CD14-positive monocyte (primary cell): ENCODE measurements around the gene FSHR. TPM values are rescaled to one million over a fixed set of nuclear protein-coding genes. Genes with fewer than 3 reads are reported as not detected.

Experiments used
- DNase-seq, 3 donors: peaks; one replicate each; pipeline ENCODE4 v3.0.0-alpha.2; 2011 to 2022
- H2AFZ ChIP-seq: 2 replicates; pipeline ENCODE4 v1.6.0; 2012; ENCODE audit warnings: mild to moderate bottlenecking, low read depth, low read length, inconsistent platforms; ENCODE audit not compliant: insufficient read depth, poor library complexity, severe bottlenecking
- H3K27ac ChIP-seq, 2 donors: 1 replicate in 1 of 2; 2 replicates in 1 of 2; pipeline ENCODE4 v1.5.1; 2012 to 2013; ENCODE audit warnings: low read length in 2 of 2, control low read depth in 1 of 2, inconsistent platforms in 1 of 2, low read depth in 1 of 2, mild to moderate bottlenecking in 1 of 2
- H3K27me3 ChIP-seq, 2 donors: one replicate each; pipeline versions ENCODE4 v1.6.0 to v1.6.1; 2011 to 2013; ENCODE audit warnings: low read length in 2 of 2; ENCODE audit not compliant: control insufficient read depth in 2 of 2, insufficient read depth in 2 of 2
- H3K36me3 ChIP-seq, 2 donors: replicated peaks in 1 of 2; 1 replicate in 1 of 2; 2 replicates in 1 of 2; pipeline versions ENCODE4 v1.5.1 to v1.6.1; 2012 to 2013; ENCODE audit warnings: low read length in 2 of 2, control low read depth in 1 of 2, inconsistent platforms in 1 of 2, mild to moderate bottlenecking in 1 of 2; ENCODE audit not compliant: insufficient read depth in 2 of 2, control insufficient read depth in 1 of 2
- H3K4me1 ChIP-seq, 2 donors: 1 replicate in 1 of 2; 2 replicates in 1 of 2; pipeline versions ENCODE4 v1.5.1 to v1.6.1; 2012 to 2013; ENCODE audit warnings: low read length in 2 of 2, control low read depth in 1 of 2, inconsistent platforms in 1 of 2, mild to moderate bottlenecking in 1 of 2, moderate library complexity in 1 of 2; ENCODE audit not compliant: insufficient read depth in 2 of 2, control insufficient read depth in 1 of 2
- H3K4me2 ChIP-seq: replicated peaks from 2 replicates; pipeline ENCODE3; 2012; ENCODE audit warnings: low read length, moderate library complexity, mild to moderate bottlenecking; ENCODE audit not compliant: poor library complexity, severe bottlenecking; ENCODE audit errors: extremely low read depth
- H3K4me3 ChIP-seq, 3 experiments: fragments of 200-600 bp in 1 of 3; sonication (generic) in 1 of 3; replicated peaks in 1 of 3; 1 replicate in 2 of 3; 2 replicates in 1 of 3; pipeline ENCODE4 v1.5.1; 2011 to 2013; ENCODE audit warnings: low read length in 3 of 3, mild to moderate bottlenecking in 3 of 3, control low read depth in 2 of 3, low read depth in 2 of 3, inconsistent platforms in 1 of 3, moderate library complexity in 1 of 3
- H3K79me2 ChIP-seq: 2 replicates; pipeline ENCODE4 v1.6.0; 2012; ENCODE audit warnings: mild to moderate bottlenecking, control low read depth, inconsistent platforms, low read length, moderate library complexity; ENCODE audit not compliant: insufficient read depth
- H3K9ac ChIP-seq: 2 replicates; pipeline ENCODE4 v1.6.0; 2017; ENCODE audit warnings: low read length, mild to moderate bottlenecking; ENCODE audit not compliant: insufficient read depth, poor library complexity, severe bottlenecking
- H3K9me3 ChIP-seq, 2 donors: replicated peaks in 1 of 2; 1 replicate in 1 of 2; 2 replicates in 1 of 2; pipeline versions ENCODE4 v1.5.1 to v1.6.1; 2012 to 2013; ENCODE audit warnings: low read length in 2 of 2, control low read depth in 1 of 2; ENCODE audit not compliant: control insufficient read depth in 1 of 2, insufficient read depth in 1 of 2
- H4K20me1 ChIP-seq: 2 replicates; pipeline ENCODE4 v1.6.0; 2012; ENCODE audit warnings: mild to moderate bottlenecking, low read length, control low read depth, moderate library complexity; ENCODE audit not compliant: insufficient read depth
- H3K27ac Mint-ChIP-seq, 7 donors: one replicate each; pipeline ENCODE4 v1.8.0; 2020; ENCODE audit warnings: mild to moderate bottlenecking in 7 of 7, mixed read lengths in 7 of 7, moderate library complexity in 6 of 7, inconsistent platforms in 2 of 7
- H3K27me3 Mint-ChIP-seq, 3 donors: one replicate each; pipeline ENCODE4 v1.8.0; 2021 to 2022; ENCODE audit warnings: low read depth in 3 of 3, mild to moderate bottlenecking in 3 of 3, mixed read lengths in 3 of 3, moderate library complexity in 3 of 3, inconsistent platforms in 1 of 3
- H3K36me3 Mint-ChIP-seq, 2 donors: one replicate each; pipeline ENCODE4 v1.8.0; 2020; ENCODE audit warnings: mixed read lengths in 2 of 2, inconsistent platforms in 1 of 2, mild to moderate bottlenecking in 1 of 2
- H3K4me1 Mint-ChIP-seq: one replicate; pipeline ENCODE4 v1.8.0; 2020; ENCODE audit warnings: mild to moderate bottlenecking, mixed read lengths
- H3K4me3 Mint-ChIP-seq, 2 donors: one replicate each; pipeline ENCODE4 v1.8.0; 2020; ENCODE audit warnings: mild to moderate bottlenecking in 2 of 2, mixed read lengths in 2 of 2, moderate library complexity in 1 of 2
- H3K9me3 Mint-ChIP-seq, 7 donors: one replicate each; pipeline ENCODE4 v1.8.0; 2020 to 2022; ENCODE audit warnings: mixed read lengths in 7 of 7, mild to moderate bottlenecking in 6 of 7, moderate library complexity in 6 of 7, inconsistent platforms in 2 of 7
- CTCF ChIP-seq: fragments of 200-600 bp; IDR thresholded peaks from one replicate; pipeline ENCODE4 v1.8.0; 2022; ENCODE audit warnings: antibody characterized with exemption, mild to moderate bottlenecking
- WGBS: methylation state at CpG from one replicate; pipeline ENCODE4 v1.1.5; 2013; ENCODE audit warnings: missing lambda C conversion rate; ENCODE audit not compliant: insufficient coverage; 5-methylcytosine and 5-hydroxymethylcytosine counted together
- intact Hi-C, 2 donors: fragments of 100-400 bp; cut with micrococcal nuclease; formaldehyde crosslinking; loops; one replicate each; pipeline versions ENCODE4 v1.15.0 to v1.15.1; 2023
- polyA plus RNA-seq, 3 donors: library from polyadenylated mRNA; depleted of rRNA in 1 of 3; unstranded in 2 of 3; stranded (reverse) in 1 of 3; fragments of 300-500 nt in 2 of 3; fragments of >200 nt in 1 of 3; fragmentation: Illumina TruSeq in 2 of 3; gene quantifications; 1 replicate in 2 of 3; 2 replicates in 1 of 3; pipeline ENCODE4 v1.2.3, GENCODE V29; 2012 to 2021

The FSHR gene
- polyA plus RNA-seq, 3 donors = not detected

GRCh38 chr2:48979691-48980090 is 174.6 kb downstream of the FSHR start:
- TF ChIP-seq CTCF = no peak
- no peaks in the 10 kb centered on the region for H3K36me3 ChIP-seq
- no peak for DNase-seq
- no peak overlapping the region for H3K4me3 ChIP-seq
- H3K9me3 ChIP-seq = no peaks in the 10 kb centered on the region
- whole genome bisulfite sequencing = no CpG with 5 or more reads among the region's 4 CpGs
- H3K4me1 Mint-ChIP-seq = no peaks in the 10 kb centered on the region
- H3K27me3 ChIP-seq = no peaks in the 10 kb centered on the region
- H3K36me3 Mint-ChIP-seq = no peaks in the 10 kb centered on the region
- H3K27me3 Mint-ChIP-seq = no peaks in the 10 kb centered on the region
- no peaks in the 10 kb centered on the region for H3K79me2 ChIP-seq
- no peaks in the 10 kb centered on the region for H4K20me1 ChIP-seq
- H3K4me1 ChIP-seq = no peaks in the 10 kb centered on the region
- H2AFZ ChIP-seq = no peak overlapping the region
- H3K4me3 Mint-ChIP-seq = no peak overlapping the region
- H3K4me2 ChIP-seq = no peak overlapping the region
- H3K27ac ChIP-seq = no peak overlapping the region
- intact Hi-C loops = no loop called here
- peaks cover 0 to 3% (median 0%) of the 10 kb centered on the region in 7 donors for H3K9me3 Mint-ChIP-seq
- no peak overlapping the region for H3K9ac ChIP-seq
- no peak overlapping the region for H3K27ac Mint-ChIP-seq

- Mint-ChIP-seq H3K27me3 (no peaks in the 10 kb centered on the region), H3K27ac (no peak overlapping the region), H3K9me3 (peaks cover 0 to 3% (median 0%) of the 10 kb centered on the region in 7 donors), H3K4me1 (no peaks in the 10 kb centered on the region), H3K36me3 (no peaks in the 10 kb centered on the region), H3K4me3 (no peak overlapping the region)
- Histone ChIP-seq H3K27me3 (no peaks in the 10 kb centered on the region), H3K79me2 (no peaks in the 10 kb centered on the region), H3K4me2 (no peak overlapping the region), H3K4me3 (no peak overlapping the region), H2AFZ (no peak overlapping the region), H3K4me1 (no peaks in the 10 kb centered on the region), H3K27ac (no peak overlapping the region), H4K20me1 (no peaks in the 10 kb centered on the region), H3K36me3 (no peaks in the 10 kb centered on the region), H3K9me3 (no peaks in the 10 kb centered on the region), H3K9ac (no peak overlapping the region)
- intact Hi-C loops = no loop called here
- TF ChIP-seq CTCF = no peak
- DNase-seq = no peak
Observed at GRCh38 chr2:48978131-48978530, 176.2 kb downstream of the FSHR start.
